HEK293 (cell line): ENCODE data around the gene GABBR2.

Experiments
- CTCF ChIA-PET: fragments of 350-600 bp; formaldehyde crosslinking; extraction: SDS; loops from one replicate; lab custom pipeline; 2021; ENCODE audit warnings: antibody characterized with exemption; lab: Yijun Ruan, JAX
- POLR2A ChIA-PET: fragments of 300-600 bp; formaldehyde crosslinking; extraction: SDS; loops from one replicate; lab custom pipeline; 2020; ENCODE audit warnings: antibody characterized with exemption, inconsistent platforms; lab: Yijun Ruan, JAX
- H3K27ac ChIP-seq: fragments of 200-500 bp; sonication (Bioruptor generic); 2 replicates; pipeline ENCODE4 v1.5.1; 2014; ENCODE audit warnings: low read depth, low read length, control low read depth, inconsistent platforms; ENCODE audit errors: extremely low read depth
- H3K36me3 ChIP-seq, 2 experiments: fragments of 200-500 bp in 1 of 2; sonication (Bioruptor generic) in 1 of 2; 1 replicate in 1 of 2; 2 replicates in 1 of 2; pipeline ENCODE4 v1.5.1; 2014 to 2017; ENCODE audit warnings: inconsistent platforms in 2 of 2, low read length in 2 of 2; ENCODE audit not compliant: control insufficient read depth in 2 of 2, insufficient read depth in 1 of 2
- H3K4me1 ChIP-seq: fragments of 200-500 bp; sonication (Bioruptor generic); 2 replicates; pipeline ENCODE4 v1.5.1; 2014; ENCODE audit warnings: mild to moderate bottlenecking, low read length, inconsistent platforms; ENCODE audit not compliant: control insufficient read depth, insufficient read depth
- H3K4me3 ChIP-seq: 2 replicates; pipeline ENCODE4 v1.5.1; 2011; ENCODE audit warnings: low read depth, mild to moderate bottlenecking, control low read depth, low read length, moderate library complexity
- H3K9me3 ChIP-seq: fragments of 200-500 bp; sonication (Bioruptor generic); 2 replicates; pipeline ENCODE4 v1.5.1; 2014; ENCODE audit warnings: low read depth, low read length, inconsistent platforms; ENCODE audit not compliant: control insufficient read depth, insufficient read depth
- KLF16 ChIP-seq: fragments of 450-650 bp; formaldehyde crosslinking; IDR thresholded peaks from 2 replicates; pipeline ENCODE4 v1.5.1; 2017; ENCODE audit warnings: missing biosample characterization, missing genetic modification characterization
- SETDB1 ChIP-seq: IDR thresholded peaks from one replicate; pipeline ENCODE4 v1.6.1; 2017; ENCODE audit warnings: mild to moderate bottlenecking, low read length, moderate library complexity, mixed read lengths; ENCODE audit not compliant: insufficient read length
- WT1 ChIP-seq: fragments of 450-650 bp; formaldehyde crosslinking; IDR thresholded peaks from 2 replicates; pipeline ENCODE4 v1.5.1; 2016; ENCODE audit warnings: missing biosample characterization, missing genetic modification characterization
- ZBTB7A ChIP-seq: fragments of 450-650 bp; formaldehyde crosslinking; IDR thresholded peaks from 2 replicates; pipeline ENCODE4 v1.5.1; 2016; ENCODE audit warnings: low read depth, missing biosample characterization, missing genetic modification characterization
- ZIC2 ChIP-seq: fragments of 450-650 bp; formaldehyde crosslinking; IDR thresholded peaks from 2 replicates; pipeline ENCODE4 v1.5.1; 2016; ENCODE audit warnings: missing biosample characterization, missing genetic modification characterization
- ZNF121 ChIP-seq: fragments of 450-650 bp; formaldehyde crosslinking; IDR thresholded peaks from 2 replicates; pipeline ENCODE4 v1.5.1; 2016; ENCODE audit warnings: missing biosample characterization, missing genetic modification characterization
- ZNF324 ChIP-seq: fragments of 450-650 bp; formaldehyde crosslinking; IDR thresholded peaks from 2 replicates; pipeline ENCODE4 v1.5.1; 2016; ENCODE audit warnings: missing biosample characterization, missing genetic modification characterization
- ZNF335 ChIP-seq: fragments of 450-650 bp; formaldehyde crosslinking; conservative IDR thresholded peaks from 2 replicates; pipeline ENCODE4 v1.5.1; 2016; ENCODE audit warnings: missing biosample characterization, missing genetic modification characterization
- ZNF549 ChIP-seq: fragments of 450-650 bp; IDR thresholded peaks from 2 replicates; pipeline ENCODE4 v1.5.1; 2018; ENCODE audit warnings: missing biosample characterization, missing genetic modification characterization, mild to moderate bottlenecking, inconsistent platforms, moderate library complexity
- ZNF558 ChIP-seq: fragments of 450-650 bp; formaldehyde crosslinking; IDR thresholded peaks from 2 replicates; pipeline ENCODE4 v1.5.1; 2016; ENCODE audit warnings: missing biosample characterization, missing genetic modification characterization
- ZNF571 ChIP-seq: fragments of 450-650 bp; formaldehyde crosslinking; IDR thresholded peaks from 2 replicates; pipeline ENCODE4 v1.5.0; 2017; ENCODE audit warnings: missing biosample characterization, missing genetic modification characterization
- ZNF785 ChIP-seq: fragments of 450-650 bp; formaldehyde crosslinking; IDR thresholded peaks from 2 replicates; pipeline ENCODE4 v1.5.1; 2016; ENCODE audit warnings: missing biosample characterization, missing genetic modification characterization
- ZNF837 ChIP-seq: fragments of 450-650 bp; formaldehyde crosslinking; IDR thresholded peaks from 2 replicates; pipeline ENCODE4 v1.5.1; 2016; ENCODE audit warnings: missing biosample characterization, missing genetic modification characterization
- TF ChIP-seq, protein P1 (sequence below): fragments of 450-650 bp; formaldehyde crosslinking; IDR thresholded peaks from 2 replicates; pipeline ENCODE4 v1.5.1; 2016; ENCODE audit warnings: missing biosample characterization, missing genetic modification characterization
- TF ChIP-seq, protein P2 (sequence below): fragments of 450-650 bp; formaldehyde crosslinking; IDR thresholded peaks from 2 replicates; pipeline ENCODE4 v1.5.1; 2016; ENCODE audit warnings: missing biosample characterization, missing genetic modification characterization
- TF ChIP-seq, protein P3 (sequence below): fragments of 450-650 bp; formaldehyde crosslinking; IDR thresholded peaks from 2 replicates; pipeline ENCODE4 v1.5.1; 2017; ENCODE audit warnings: missing biosample characterization, mild to moderate bottlenecking, missing genetic modification characterization, moderate library complexity
- TF ChIP-seq, protein P4 (sequence below): fragments of 450-650 bp; formaldehyde crosslinking; conservative IDR thresholded peaks from 2 replicates; pipeline ENCODE4 v1.5.1; 2016; ENCODE audit warnings: low read depth, missing biosample characterization, missing genetic modification characterization

GABBR2 gene

DNA sequence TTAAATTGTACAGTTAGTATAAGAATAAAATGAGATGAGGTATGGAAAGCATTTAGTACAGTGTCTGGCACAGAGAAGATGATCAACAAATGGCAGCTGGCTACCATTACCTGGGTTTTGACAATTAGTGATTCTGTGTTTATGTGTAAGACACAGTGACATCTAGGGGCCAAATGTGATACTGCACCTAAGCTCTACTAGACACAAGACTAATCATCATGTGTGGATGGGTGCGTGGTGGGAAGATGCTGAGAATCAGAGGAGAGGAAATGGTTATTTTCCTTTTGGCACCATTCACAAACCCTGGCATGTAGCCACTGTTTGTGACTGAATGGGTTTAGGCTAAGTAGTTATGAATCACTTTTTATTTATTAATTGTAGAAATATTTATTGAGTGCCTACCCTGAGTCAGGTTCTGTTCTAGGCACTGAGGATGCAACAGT is 343.5 kb downstream of the GABBR2 start:
- Histone ChIP-seq H3K36me3 (no peaks in the 10 kb centered on the region), H3K4me1 (no peaks in the 10 kb centered on the region), H3K9me3 (no peaks in the 10 kb centered on the region), H3K4me3 (no peak overlapping the region), H3K27ac (no peak overlapping the region)
- CTCF ChIA-PET = interaction anchor here (0.6 to 1.4 kb wide), 5 partner anchors 12 to 1579 kb away, joined by 3 to 4 read pairs (median 3); no protein-coding TSS in a partner anchor
- TF ChIP-seq, protein P1, sequence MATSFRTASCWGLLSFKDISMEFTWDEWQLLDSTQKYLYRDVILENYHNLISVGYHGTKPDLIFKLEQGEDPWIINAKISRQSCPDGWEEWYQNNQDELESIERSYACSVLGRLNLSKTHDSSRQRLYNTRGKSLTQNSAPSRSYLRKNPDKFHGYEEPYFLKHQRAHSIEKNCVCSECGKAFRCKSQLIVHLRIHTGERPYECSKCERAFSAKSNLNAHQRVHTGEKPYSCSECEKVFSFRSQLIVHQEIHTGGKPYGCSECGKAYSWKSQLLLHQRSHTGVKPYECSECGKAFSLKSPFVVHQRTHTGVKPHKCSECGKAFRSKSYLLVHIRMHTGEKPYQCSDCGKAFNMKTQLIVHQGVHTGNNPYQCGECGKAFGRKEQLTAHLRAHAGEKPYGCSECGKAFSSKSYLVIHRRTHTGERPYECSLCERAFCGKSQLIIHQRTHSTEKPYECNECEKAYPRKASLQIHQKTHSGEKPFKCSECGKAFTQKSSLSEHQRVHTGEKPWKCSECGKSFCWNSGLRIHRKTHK (tag by site-specific recombination) = no peak
- peak; percentile 51 for TF ChIP-seq SETDB1
- POLR2A ChIA-PET = no interaction called here

DNA sequence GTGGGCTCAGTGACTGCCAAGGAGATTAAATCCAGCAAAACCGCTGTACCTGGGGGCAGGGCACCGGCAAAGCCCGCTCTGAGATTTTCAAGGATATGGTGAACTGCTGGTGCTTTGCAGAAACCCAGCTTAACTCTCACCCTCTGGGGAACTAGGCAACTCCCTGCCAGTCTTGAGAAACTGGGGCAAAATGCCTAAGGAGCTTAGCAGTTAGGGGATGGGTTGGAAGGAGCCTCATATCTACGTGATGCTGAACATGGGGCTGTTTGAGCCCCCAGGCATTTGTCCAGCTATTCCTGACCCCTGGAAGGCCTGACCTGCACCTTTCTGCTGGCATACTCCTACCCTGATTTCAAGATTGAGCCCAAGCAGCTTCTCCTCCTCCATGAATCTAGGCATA is 344.6 kb downstream of the GABBR2 start:
- Histone ChIP-seq H3K27ac (no peak overlapping the region), H3K4me1 (no peaks in the 10 kb centered on the region), H3K9me3 (no peaks in the 10 kb centered on the region), H3K36me3 (no peaks in the 10 kb centered on the region), H3K4me3 (no peak overlapping the region)
- POLR2A ChIA-PET = no interaction called here
- CTCF ChIA-PET = interaction anchor here (0.6 to 1.4 kb wide), 2 partner anchors 13 to 286 kb away, joined by 4 to 6 read pairs; no protein-coding TSS in a partner anchor
- TF ChIP-seq ZNF837 (tag by site-specific recombination) (no peak), ZNF324 (tag by site-specific recombination) (no peak)
- TF ChIP-seq, protein P2, sequence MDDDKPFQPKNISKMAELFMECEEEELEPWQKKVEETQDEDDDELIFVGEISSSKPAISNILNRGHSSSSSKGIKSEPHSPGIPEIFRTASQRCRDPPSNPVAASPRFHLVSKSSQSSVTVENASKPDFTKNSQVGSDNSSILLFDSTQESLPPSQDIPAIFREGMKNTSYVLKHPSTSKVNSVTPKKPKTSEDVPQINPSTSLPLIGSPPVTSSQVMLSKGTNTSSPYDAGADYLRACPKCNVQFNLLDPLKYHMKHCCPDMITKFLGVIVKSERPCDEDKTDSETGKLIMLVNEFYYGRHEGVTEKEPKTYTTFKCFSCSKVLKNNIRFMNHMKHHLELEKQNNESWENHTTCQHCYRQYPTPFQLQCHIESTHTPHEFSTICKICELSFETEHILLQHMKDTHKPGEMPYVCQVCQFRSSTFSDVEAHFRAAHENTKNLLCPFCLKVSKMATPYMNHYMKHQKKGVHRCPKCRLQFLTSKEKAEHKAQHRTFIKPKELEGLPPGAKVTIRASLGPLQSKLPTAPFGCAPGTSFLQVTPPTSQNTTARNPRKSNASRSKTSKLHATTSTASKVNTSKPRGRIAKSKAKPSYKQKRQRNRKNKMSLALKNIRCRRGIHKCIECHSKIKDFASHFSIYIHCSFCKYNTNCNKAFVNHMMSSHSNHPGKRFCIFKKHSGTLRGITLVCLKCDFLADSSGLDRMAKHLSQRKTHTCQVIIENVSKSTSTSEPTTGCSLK (tag by site-specific recombination) = no peak

DNA sequence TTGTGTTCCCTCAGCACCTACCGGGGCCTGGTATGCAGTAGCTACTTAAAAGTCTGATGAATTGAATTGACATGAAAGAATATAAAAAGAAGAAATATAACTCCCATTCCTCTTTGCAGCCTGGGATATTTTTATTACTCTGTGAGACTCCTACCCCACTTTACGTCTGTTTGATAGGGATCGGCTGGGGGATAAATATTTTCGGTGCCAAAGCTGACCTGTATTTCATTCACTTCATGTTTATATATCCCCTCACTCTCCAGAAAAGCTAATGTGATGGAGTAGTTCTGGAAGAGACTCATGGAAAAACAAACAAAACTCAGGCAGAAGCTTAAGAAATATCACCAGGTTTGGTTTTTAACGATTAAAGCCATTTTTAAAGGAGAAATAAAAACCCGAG is 345.1 kb downstream of the GABBR2 start:
- Histone ChIP-seq H3K27ac (no peak overlapping the region), H3K9me3 (no peaks in the 10 kb centered on the region), H3K4me3 (no peak overlapping the region), H3K4me1 (no peaks in the 10 kb centered on the region), H3K36me3 (no peaks in the 10 kb centered on the region)
- POLR2A ChIA-PET = no interaction called here
- CTCF ChIA-PET = interaction anchor here (0.6 kb wide), 1 partner anchor 287 kb away, joined by 6 read pairs; no protein-coding TSS in a partner anchor
- TF ChIP-seq ZNF549 (tag by site-specific recombination) (no peak), ZNF785 (tag by site-specific recombination) (no peak), KLF16 (no peak), ZNF121 (tag by site-specific recombination) (no peak), WT1 (no peak)
- TF ChIP-seq, protein P3, sequence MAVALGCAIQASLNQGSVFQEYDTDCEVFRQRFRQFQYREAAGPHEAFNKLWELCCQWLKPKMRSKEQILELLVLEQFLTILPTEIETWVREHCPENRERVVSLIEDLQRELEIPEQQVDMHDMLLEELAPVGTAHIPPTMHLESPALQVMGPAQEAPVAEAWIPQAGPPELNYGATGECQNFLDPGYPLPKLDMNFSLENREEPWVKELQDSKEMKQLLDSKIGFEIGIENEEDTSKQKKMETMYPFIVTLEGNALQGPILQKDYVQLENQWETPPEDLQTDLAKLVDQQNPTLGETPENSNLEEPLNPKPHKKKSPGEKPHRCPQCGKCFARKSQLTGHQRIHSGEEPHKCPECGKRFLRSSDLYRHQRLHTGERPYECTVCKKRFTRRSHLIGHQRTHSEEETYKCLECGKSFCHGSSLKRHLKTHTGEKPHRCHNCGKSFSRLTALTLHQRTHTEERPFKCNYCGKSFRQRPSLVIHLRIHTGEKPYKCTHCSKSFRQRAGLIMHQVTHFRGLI (tag by site-specific recombination) = no peak

DNA sequence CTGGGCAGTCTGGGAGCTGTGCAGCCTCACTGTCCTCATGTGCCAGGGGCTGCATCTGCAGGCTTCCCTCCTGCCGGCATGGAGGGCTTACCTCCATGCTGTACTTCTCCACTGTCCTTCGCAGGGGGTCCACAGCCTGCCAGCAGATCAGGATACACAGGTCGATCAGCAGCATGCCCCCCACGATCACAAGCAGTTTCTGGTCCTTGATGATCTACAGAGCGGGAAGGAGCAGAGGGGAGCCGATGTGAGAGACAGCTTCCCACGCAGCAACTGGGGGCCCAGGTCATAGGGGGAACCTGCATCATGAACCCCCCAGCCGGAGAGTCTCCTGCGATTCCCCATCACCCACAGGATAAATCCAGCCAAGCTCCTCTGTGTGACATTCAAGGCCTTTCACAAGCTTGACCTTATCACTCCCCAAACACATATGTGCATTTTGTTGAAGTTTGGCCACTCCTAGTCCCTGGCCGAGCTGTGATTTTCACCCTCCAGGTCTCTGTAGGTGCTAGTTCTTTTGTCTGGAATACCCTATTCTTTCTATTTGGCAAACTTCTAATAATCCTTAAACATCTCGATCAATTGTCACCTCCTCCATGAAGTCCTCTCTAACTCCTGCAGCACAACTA is 346.0 kb downstream of the GABBR2 start:
- ChIA-PET CTCF (no interaction called here), POLR2A (no interaction called here)
- no peak overlapping the region for H3K4me3 ChIP-seq
- no peak for TF ChIP-seq ZNF335 (tag by site-specific recombination)
- peak; percentile 67 for TF ChIP-seq ZIC2
- no peak for TF ChIP-seq ZNF558 (tag by site-specific recombination)
- no peak for TF ChIP-seq ZNF571 (tag by site-specific recombination)
- TF ChIP-seq ZBTB7A (tag by site-specific recombination) = no peak
- TF ChIP-seq, protein P4, sequence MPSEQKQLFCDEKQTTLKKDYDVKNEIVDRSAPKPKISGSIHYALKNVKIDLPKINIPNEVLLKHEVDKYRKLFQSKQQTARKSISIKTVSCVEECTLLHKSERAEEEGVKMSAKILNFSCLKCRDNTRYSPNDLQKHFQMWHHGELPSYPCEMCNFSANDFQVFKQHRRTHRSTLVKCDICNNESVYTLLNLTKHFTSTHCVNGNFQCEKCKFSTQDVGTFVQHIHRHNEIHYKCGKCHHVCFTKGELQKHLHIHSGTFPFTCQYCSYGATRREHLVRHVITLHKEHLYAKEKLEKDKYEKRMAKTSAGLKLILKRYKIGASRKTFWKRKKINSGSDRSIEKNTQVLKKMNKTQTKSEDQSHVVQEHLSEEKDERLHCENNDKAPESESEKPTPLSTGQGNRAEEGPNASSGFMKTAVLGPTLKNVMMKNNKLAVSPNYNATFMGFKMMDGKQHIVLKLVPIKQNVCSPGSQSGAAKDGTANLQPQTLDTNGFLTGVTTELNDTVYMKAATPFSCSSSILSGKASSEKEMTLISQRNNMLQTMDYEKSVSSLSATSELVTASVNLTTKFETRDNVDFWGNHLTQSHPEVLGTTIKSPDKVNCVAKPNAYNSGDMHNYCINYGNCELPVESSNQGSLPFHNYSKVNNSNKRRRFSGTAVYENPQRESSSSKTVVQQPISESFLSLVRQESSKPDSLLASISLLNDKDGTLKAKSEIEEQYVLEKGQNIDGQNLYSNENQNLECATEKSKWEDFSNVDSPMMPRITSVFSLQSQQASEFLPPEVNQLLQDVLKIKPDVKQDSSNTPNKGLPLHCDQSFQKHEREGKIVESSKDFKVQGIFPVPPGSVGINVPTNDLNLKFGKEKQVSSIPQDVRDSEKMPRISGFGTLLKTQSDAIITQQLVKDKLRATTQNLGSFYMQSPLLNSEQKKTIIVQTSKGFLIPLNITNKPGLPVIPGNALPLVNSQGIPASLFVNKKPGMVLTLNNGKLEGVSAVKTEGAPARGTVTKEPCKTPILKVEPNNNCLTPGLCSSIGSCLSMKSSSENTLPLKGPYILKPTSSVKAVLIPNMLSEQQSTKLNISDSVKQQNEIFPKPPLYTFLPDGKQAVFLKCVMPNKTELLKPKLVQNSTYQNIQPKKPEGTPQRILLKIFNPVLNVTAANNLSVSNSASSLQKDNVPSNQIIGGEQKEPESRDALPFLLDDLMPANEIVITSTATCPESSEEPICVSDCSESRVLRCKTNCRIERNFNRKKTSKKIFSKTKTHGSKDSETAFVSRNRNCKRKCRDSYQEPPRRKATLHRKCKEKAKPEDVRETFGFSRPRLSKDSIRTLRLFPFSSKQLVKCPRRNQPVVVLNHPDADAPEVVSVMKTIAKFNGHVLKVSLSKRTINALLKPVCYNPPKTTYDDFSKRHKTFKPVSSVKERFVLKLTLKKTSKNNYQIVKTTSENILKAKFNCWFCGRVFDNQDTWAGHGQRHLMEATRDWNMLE (tag by site-specific recombination) = no peak
- H3K36me3 ChIP-seq = no peaks in the 10 kb centered on the region
- H3K9me3 ChIP-seq = no peaks in the 10 kb centered on the region
- H3K4me1 ChIP-seq = no peaks in the 10 kb centered on the region
- no peak overlapping the region for H3K27ac ChIP-seq
